Measurements from ENCODE around the gene RPL23.

DNA sequence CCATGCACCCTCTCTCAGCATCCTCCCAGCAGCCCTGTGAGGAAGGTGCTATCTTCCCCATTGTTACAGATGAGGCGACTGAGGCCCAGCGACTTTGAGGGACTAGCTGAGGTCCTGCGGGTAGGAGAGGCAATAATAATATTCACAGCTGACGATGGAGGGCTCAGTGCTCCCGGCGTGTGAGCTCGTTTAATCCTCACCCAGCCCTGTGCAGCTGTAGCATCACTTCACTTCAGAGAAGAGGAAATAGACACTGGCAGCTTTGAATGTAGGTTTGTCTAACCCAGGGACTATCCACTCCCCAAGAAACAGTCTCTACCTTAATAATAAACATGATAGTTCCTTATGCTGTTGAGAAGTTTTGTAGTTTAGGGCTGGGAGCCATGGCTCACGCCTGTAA lies 37.9 kb upstream of the RPL23 start:
- TF ChIP-seq, protein P1, sequence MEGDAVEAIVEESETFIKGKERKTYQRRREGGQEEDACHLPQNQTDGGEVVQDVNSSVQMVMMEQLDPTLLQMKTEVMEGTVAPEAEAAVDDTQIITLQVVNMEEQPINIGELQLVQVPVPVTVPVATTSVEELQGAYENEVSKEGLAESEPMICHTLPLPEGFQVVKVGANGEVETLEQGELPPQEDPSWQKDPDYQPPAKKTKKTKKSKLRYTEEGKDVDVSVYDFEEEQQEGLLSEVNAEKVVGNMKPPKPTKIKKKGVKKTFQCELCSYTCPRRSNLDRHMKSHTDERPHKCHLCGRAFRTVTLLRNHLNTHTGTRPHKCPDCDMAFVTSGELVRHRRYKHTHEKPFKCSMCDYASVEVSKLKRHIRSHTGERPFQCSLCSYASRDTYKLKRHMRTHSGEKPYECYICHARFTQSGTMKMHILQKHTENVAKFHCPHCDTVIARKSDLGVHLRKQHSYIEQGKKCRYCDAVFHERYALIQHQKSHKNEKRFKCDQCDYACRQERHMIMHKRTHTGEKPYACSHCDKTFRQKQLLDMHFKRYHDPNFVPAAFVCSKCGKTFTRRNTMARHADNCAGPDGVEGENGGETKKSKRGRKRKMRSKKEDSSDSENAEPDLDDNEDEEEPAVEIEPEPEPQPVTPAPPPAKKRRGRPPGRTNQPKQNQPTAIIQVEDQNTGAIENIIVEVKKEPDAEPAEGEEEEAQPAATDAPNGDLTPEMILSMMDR (IDR thresholded peaks at IDR 0.05): no peak
- TF ChIP-seq POLR2A (IDR thresholded peaks at IDR 0.05) (no peak), POLR2AphosphoS5 (IDR thresholded peaks at IDR 0.05; ENCODE audit: insufficient read depth in 1 of 2, low read depth in 1 of 2) (no peak)

Measured in vagina (tissue), 2 donors.